Liver (tissue), 9 donors: ENCODE measurements around the gene CACNA1C. TPM values are rescaled to one million over a fixed set of nuclear protein-coding genes. Genes with fewer than 3 reads are reported as not detected.

Source experiments
- DNase-seq: peaks from one replicate; pipeline ENCODE4 v3.0.0-alpha.2; 2017; ENCODE audit warnings: low spot score
- H3K27ac ChIP-seq, 2 donors: one replicate each; pipeline ENCODE4 v1.7.0; 2013; ENCODE audit warnings: inconsistent platforms in 2 of 2, low read length in 2 of 2, control low read depth in 1 of 2, low read depth in 1 of 2, mild to moderate bottlenecking in 1 of 2
- H3K27me3 ChIP-seq, 4 donors: one replicate each; pipeline versions ENCODE4 v1.6.1 to v1.7.0; 2013; ENCODE audit warnings: low read length in 3 of 4, inconsistent platforms in 1 of 4, mild to moderate bottlenecking in 1 of 4, moderate library complexity in 1 of 4; ENCODE audit not compliant: control insufficient read depth in 4 of 4, insufficient read depth in 4 of 4
- H3K36me3 ChIP-seq, 4 donors: one replicate each; pipeline versions ENCODE4 v1.6.1 to v1.7.0; 2013; ENCODE audit warnings: low read length in 3 of 4, mild to moderate bottlenecking in 3 of 4, low read depth in 1 of 4, moderate library complexity in 1 of 4; ENCODE audit not compliant: control insufficient read depth in 4 of 4, insufficient read depth in 3 of 4
- H3K4me1 ChIP-seq, 4 donors: one replicate each; pipeline versions ENCODE4 v1.6.1 to v1.7.0; 2013; ENCODE audit warnings: low read length in 3 of 4, mild to moderate bottlenecking in 3 of 4, moderate library complexity in 1 of 4; ENCODE audit not compliant: control insufficient read depth in 4 of 4, insufficient read depth in 4 of 4
- H3K4me3 ChIP-seq, 3 donors: one replicate each; pipeline versions ENCODE4 v1.6.1 to v1.7.0; 2013; ENCODE audit warnings: low read length in 3 of 3, control low read depth in 1 of 3, low read depth in 1 of 3, mild to moderate bottlenecking in 1 of 3
- H3K9ac ChIP-seq, 2 donors: one replicate each; pipeline ENCODE4 v1.7.0; 2013; ENCODE audit warnings: low read length in 2 of 2, mild to moderate bottlenecking in 2 of 2, moderate library complexity in 2 of 2, control low read depth in 1 of 2, low read depth in 1 of 2
- H3K9me3 ChIP-seq, 4 donors: one replicate each; pipeline versions ENCODE4 v1.6.1 to v1.7.0; 2013; ENCODE audit warnings: low read length in 3 of 4; ENCODE audit not compliant: control insufficient read depth in 4 of 4
- ATF3 ChIP-seq: IDR thresholded peaks from 2 replicates; pipeline ENCODE4 v1.6.1; 2016; ENCODE audit warnings: antibody characterized with exemption
- EGR1 ChIP-seq, 2 donors: IDR thresholded peaks; 2 replicates each; pipeline ENCODE4 v1.6.1; 2016 to 2018; ENCODE audit warnings: antibody characterized with exemption in 2 of 2, low read depth in 2 of 2
- FOXA1 ChIP-seq: IDR thresholded peaks from 2 replicates; pipeline ENCODE4 v1.6.1; 2016; ENCODE audit warnings: antibody characterized with exemption
- FOXA2 ChIP-seq: IDR thresholded peaks from 2 replicates; pipeline ENCODE4 v1.6.1; 2016; ENCODE audit warnings: antibody characterized with exemption
- GABPA ChIP-seq, 2 donors: IDR thresholded peaks in 1 of 2; conservative IDR thresholded peaks in 1 of 2; 2 replicates each; pipeline ENCODE4 v1.6.1; 2016; ENCODE audit warnings: antibody characterized with exemption in 2 of 2, mild to moderate bottlenecking in 1 of 2, moderate library complexity in 1 of 2
- HNF4A ChIP-seq, 2 donors: conservative IDR thresholded peaks; 2 replicates each; pipeline ENCODE4 v1.6.1; 2016; ENCODE audit warnings: antibody characterized with exemption in 2 of 2, mild to moderate bottlenecking in 2 of 2
- HNF4G ChIP-seq: IDR thresholded peaks from 2 replicates; pipeline ENCODE4 v1.6.1; 2016; ENCODE audit warnings: antibody characterized with exemption
- JUND ChIP-seq, 2 donors: IDR thresholded peaks; 2 replicates each; pipeline ENCODE4 v1.6.1; 2016; ENCODE audit warnings: antibody characterized with exemption in 2 of 2
- NR2F2 ChIP-seq: IDR thresholded peaks from 2 replicates; pipeline ENCODE4 v1.6.1; 2016; ENCODE audit warnings: antibody characterized with exemption
- SP1 ChIP-seq: IDR thresholded peaks from 2 replicates; pipeline ENCODE4 v1.6.1; 2018; ENCODE audit warnings: antibody characterized with exemption, mild to moderate bottlenecking
- TAF1 ChIP-seq: conservative IDR thresholded peaks from 2 replicates; pipeline ENCODE4 v1.6.1; 2016; ENCODE audit warnings: antibody characterized with exemption, mild to moderate bottlenecking
- YY1 ChIP-seq: IDR thresholded peaks from 2 replicates; pipeline ENCODE4 v1.6.1; 2016; ENCODE audit warnings: antibody characterized with exemption, mild to moderate bottlenecking
- ZBTB33 ChIP-seq: IDR thresholded peaks from 2 replicates; pipeline ENCODE4 v1.6.1; 2016; ENCODE audit warnings: antibody characterized with exemption
- WGBS: extraction: QIAGEN DNeasy Blood & Tissue Kit; methylation state at CpG from one replicate; pipeline ENCODE4 v1.1.7; 2013; 5-methylcytosine and 5-hydroxymethylcytosine counted together
- polyA plus RNA-seq, 2 donors: library from polyadenylated mRNA; stranded (reverse) in 1 of 2; unstranded in 1 of 2; fragments of 200-250 nt in 1 of 2; fragments of >200 nt in 1 of 2; fragmentation: Nextera tagmentation in 1 of 2; extraction: Ambion mirVana in 1 of 2; gene quantifications; one replicate each; pipeline versions ENCODE4 v1.2.1 to v1.2.3, GENCODE V29; 2013 to 2015
- total RNA-seq, 2 donors: library from RNA; depleted of rRNA; stranded (reverse); fragments of >200 nt; gene quantifications; one replicate each; pipeline ENCODE4 v1.2.3, GENCODE V29; 2014
- TF ChIP-seq, protein P1 (sequence below): IDR thresholded peaks from 2 replicates; pipeline ENCODE4 v1.6.1; 2016; ENCODE audit warnings: antibody characterized with exemption
- TF ChIP-seq, protein P2 (sequence below): fragments of 150-350 bp; IDR thresholded peaks from 2 replicates; pipeline ENCODE4 v1.5.1; 2017; ENCODE audit warnings: improper control_type of control experiment, low read depth, low read length; ENCODE audit not compliant: missing input control
- TF ChIP-seq, protein P3 (sequence below): IDR thresholded peaks from 2 replicates; pipeline ENCODE4 v1.6.1; 2016; ENCODE audit warnings: antibody characterized with exemption, mild to moderate bottlenecking
- donor health status: healthy.
- donor health status: healthy.
- donor health status: healthy.
- donor health status: healthy.
- donor health status: healthy.

Gene CACNA1C
- total and polyA plus RNA-seq, 4 donors: 0.23 to 1.9 (median 0.41) TPM

- TF ChIP-seq EGR1 (IDR thresholded peaks at IDR 0.05; ENCODE audit: low read depth in 2 of 2): no peak
- TF ChIP-seq, protein P1, sequence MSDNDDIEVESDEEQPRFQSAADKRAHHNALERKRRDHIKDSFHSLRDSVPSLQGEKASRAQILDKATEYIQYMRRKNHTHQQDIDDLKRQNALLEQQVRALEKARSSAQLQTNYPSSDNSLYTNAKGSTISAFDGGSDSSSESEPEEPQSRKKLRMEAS: no peak
- TF ChIP-seq, protein P2, sequence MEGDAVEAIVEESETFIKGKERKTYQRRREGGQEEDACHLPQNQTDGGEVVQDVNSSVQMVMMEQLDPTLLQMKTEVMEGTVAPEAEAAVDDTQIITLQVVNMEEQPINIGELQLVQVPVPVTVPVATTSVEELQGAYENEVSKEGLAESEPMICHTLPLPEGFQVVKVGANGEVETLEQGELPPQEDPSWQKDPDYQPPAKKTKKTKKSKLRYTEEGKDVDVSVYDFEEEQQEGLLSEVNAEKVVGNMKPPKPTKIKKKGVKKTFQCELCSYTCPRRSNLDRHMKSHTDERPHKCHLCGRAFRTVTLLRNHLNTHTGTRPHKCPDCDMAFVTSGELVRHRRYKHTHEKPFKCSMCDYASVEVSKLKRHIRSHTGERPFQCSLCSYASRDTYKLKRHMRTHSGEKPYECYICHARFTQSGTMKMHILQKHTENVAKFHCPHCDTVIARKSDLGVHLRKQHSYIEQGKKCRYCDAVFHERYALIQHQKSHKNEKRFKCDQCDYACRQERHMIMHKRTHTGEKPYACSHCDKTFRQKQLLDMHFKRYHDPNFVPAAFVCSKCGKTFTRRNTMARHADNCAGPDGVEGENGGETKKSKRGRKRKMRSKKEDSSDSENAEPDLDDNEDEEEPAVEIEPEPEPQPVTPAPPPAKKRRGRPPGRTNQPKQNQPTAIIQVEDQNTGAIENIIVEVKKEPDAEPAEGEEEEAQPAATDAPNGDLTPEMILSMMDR: no peak
- no peak for TF ChIP-seq HNF4A (conservative IDR thresholded peaks at IDR 0.05)
- TF ChIP-seq HNF4G: no peak
- no peak for TF ChIP-seq SP1
- no peak for TF ChIP-seq FOXA2
- no peak for TF ChIP-seq NR2F2
- Histone ChIP-seq H3K9ac (no peak overlapping the region), H3K4me1 (no peaks in the 10 kb centered on the region), H3K27ac (no peak overlapping the region), H3K36me3 (no peaks in the 10 kb centered on the region), H3K27me3 (peaks cover 0 to 3% (median 0%) of the 10 kb centered on the region in 4 donors), H3K4me3 (no peak overlapping the region), H3K9me3 (no peaks in the 10 kb centered on the region)
- no peak for DNase-seq
- 74% methylated on average over 6 of the region's 6 CpGs for WGBS
These were observed 8.6 kb upstream of the CACNA1C start for GRCh38 chr12:2044165-2044564.

- DNase-seq: no peak
- 86% methylated on average over 4 of the region's 4 CpGs for WGBS
- Histone ChIP-seq H3K27me3 (peaks cover 0 to 7% (median 3%) of the 10 kb centered on the region in 4 donors), H3K4me3 (no peak overlapping the region), H3K9me3 (no peaks in the 10 kb centered on the region), H3K27ac (no peak overlapping the region), H3K9ac (no peak overlapping the region), H3K4me1 (peaks cover 0 to under 1% (median 0%) of the 10 kb centered on the region in 4 donors), H3K36me3 (no peaks in the 10 kb centered on the region)
- TF ChIP-seq FOXA1: no peak
- TF ChIP-seq, protein P3, sequence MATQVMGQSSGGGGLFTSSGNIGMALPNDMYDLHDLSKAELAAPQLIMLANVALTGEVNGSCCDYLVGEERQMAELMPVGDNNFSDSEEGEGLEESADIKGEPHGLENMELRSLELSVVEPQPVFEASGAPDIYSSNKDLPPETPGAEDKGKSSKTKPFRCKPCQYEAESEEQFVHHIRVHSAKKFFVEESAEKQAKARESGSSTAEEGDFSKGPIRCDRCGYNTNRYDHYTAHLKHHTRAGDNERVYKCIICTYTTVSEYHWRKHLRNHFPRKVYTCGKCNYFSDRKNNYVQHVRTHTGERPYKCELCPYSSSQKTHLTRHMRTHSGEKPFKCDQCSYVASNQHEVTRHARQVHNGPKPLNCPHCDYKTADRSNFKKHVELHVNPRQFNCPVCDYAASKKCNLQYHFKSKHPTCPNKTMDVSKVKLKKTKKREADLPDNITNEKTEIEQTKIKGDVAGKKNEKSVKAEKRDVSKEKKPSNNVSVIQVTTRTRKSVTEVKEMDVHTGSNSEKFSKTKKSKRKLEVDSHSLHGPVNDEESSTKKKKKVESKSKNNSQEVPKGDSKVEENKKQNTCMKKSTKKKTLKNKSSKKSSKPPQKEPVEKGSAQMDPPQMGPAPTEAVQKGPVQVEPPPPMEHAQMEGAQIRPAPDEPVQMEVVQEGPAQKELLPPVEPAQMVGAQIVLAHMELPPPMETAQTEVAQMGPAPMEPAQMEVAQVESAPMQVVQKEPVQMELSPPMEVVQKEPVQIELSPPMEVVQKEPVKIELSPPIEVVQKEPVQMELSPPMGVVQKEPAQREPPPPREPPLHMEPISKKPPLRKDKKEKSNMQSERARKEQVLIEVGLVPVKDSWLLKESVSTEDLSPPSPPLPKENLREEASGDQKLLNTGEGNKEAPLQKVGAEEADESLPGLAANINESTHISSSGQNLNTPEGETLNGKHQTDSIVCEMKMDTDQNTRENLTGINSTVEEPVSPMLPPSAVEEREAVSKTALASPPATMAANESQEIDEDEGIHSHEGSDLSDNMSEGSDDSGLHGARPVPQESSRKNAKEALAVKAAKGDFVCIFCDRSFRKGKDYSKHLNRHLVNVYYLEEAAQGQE: no peak
- TF ChIP-seq, protein P1: no peak
These were observed 5.8 kb upstream of the CACNA1C start for GRCh38 chr12:2046957-2047356.

DNA sequence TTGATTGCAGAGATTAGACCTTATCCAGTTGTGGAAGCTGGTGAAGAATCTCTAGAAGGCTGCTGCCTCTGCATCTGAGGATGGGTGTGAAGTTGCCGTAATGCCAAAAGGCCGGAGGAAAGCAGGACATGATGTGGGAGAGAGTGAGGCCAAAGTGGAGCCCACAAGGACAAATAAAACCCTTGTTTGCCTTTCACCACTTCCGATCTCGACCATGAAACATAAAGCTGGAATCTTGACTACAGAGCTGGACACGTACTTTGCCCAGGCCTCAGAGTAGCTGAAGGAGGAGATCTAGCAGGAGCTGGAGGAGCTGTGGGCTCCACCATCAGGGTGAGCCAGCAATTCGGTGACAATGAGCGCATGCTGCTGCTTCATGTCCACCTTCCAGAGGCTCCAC lies 5.0 kb upstream of the CACNA1C start:
- Histone ChIP-seq H3K27ac (no peak overlapping the region), H3K4me3 (no peak overlapping the region), H3K9ac (no peak overlapping the region), H3K27me3 (peaks cover 0 to 8% (median 3%) of the 10 kb centered on the region in 4 donors), H3K9me3 (no peaks in the 10 kb centered on the region), H3K4me1 (peaks cover 0 to 5% (median 1%) of the 10 kb centered on the region in 4 donors), H3K36me3 (no peaks in the 10 kb centered on the region)
- 76% methylated on average over 7 of the region's 7 CpGs for WGBS
- DNase-seq: no peak
- TF ChIP-seq SP1: no peak
- no peak for TF ChIP-seq ZBTB33
- no peak for TF ChIP-seq ATF3
- no peak for TF ChIP-seq HNF4G
- TF ChIP-seq, protein P2: no peak
- TF ChIP-seq GABPA (IDR thresholded peaks at IDR 0.05 in 1 of 2, conservative IDR thresholded peaks at IDR 0.05 in 1 of 2): no peak
- no peak for TF ChIP-seq NR2F2
- TF ChIP-seq YY1: no peak
- TF ChIP-seq FOXA1: no peak
- no peak for TF ChIP-seq TAF1
- TF ChIP-seq JUND (IDR thresholded peaks at IDR 0.05): no peak
- TF ChIP-seq, protein P1: no peak
